GM21526 (cell line): ENCODE data around the gene SRGAP2B.
A peak's percentile ranks its signal among the peaks of the same experiment; 100 is the strongest.
"Not testable (repeated sequence)": the region's sequence is repeated elsewhere in the genome, so short reads cannot be mapped to it uniquely, and the experiment has no call there.

Experiments used
- ATAC-seq: cut with Tn5 transposase; IDR thresholded peaks from one replicate; pipeline ENCODE4 v1.9.1; 2021; ENCODE audit warnings: moderate library complexity; ENCODE audit not compliant: unreplicated experiment, low FRiP score

SRGAP2B gene

DNA sequence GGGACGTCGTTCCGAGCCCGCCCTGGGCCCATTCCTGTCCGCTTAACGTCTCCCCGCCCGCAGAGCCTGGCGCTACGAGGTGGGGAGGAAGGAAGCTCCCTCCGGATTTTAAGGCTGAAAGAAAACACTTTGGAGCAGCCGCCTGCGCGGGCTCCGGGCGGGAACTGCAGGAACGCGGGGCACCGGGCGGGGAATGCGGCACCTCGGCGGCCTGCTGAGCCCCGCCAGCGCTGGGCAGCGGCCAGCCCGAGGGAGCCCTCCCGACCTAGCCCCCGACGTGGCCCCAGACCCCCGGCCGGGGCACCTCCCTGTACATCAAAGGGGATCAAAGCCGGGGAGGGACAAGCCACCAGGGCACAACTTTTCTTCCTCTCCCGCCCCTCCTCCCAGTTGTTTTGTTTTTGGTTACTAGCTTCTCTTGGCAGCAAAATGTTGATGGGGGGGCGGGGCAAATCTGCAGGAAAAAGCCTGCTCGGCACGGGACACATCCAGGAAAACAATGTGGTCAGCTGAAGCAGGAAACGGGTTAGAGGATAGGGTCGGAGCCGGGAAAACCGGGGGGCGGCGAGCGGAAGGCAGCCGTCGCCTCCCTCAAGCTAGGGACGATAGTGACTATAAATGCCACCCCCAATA, 1.5 kb downstream of the SRGAP2B start:
- not testable (repeated sequence) for ATAC-seq

- ATAC-seq = not testable (repeated sequence)
Observed at GRCh38 chr1:145082483-145083255, 12.5 kb downstream of the SRGAP2B start.

DNA sequence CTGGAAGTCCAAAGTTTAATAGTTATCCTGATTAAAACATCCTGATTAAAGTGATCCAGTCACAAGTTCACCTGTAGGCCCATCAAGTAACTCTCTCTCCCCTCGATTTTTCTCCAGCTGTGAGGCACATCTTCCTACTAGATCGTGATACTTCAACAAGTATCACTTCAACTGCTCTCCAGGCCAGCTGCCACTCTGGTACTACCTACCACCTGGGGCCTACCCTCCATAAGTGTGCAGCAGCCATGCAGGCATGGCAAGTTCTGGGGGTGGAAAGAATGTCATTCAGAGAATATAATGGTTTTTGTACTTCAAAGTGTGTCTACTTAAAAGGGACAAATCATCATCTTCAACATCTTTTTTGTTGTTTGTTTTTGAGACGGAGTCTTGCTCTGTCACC, 14.9 kb downstream of the SRGAP2B start:
- not testable (repeated sequence) for ATAC-seq

GRCh38 chr1:145079737-145080136, 15.4 kb downstream of the SRGAP2B start:
- ATAC-seq = not testable (repeated sequence)

GRCh38 chr1:145078787-145079370, 16.2 kb downstream of the SRGAP2B start:
- not testable (repeated sequence) for ATAC-seq

GRCh38 chr1:145077872-145078786, 17.0 kb downstream of the SRGAP2B start:
- ATAC-seq = not testable (repeated sequence)

GRCh38 chr1:145076877-145077276, 18.3 kb downstream of the SRGAP2B start:
- not testable (repeated sequence) for ATAC-seq

DNA sequence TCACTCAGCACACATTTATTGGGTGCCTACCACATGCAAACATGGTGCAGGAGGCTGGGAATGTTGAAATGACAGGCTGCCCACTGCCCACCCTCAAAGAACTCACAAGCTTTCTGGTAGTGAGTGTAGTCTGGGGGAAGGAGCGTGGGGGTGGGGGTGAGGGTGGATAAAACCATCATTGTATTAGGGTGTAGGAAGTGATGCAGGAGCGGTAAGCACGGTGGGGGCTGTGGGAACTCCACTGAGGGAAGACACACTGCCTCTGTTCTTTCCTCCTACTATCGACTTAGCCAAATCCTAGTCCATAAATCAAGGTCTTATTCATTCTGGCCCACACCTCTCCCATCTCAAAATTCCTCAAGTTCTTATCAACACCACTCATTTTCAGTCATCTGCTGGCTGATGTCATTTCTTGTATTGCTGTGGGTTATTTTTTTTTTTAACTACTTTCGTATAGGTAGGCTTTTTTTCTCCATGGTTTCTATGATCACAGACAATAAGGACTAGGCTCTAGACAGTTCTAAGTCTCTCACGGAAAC, 21.0 kb downstream of the SRGAP2B start:
- not testable (repeated sequence) for ATAC-seq

GRCh38 chr1:145071569-145071968, 23.6 kb downstream of the SRGAP2B start:
- ATAC-seq = not testable (repeated sequence)

- not testable (repeated sequence) for ATAC-seq
Observed at GRCh38 chr1:145066486-145066885, 28.6 kb downstream of the SRGAP2B start.

DNA sequence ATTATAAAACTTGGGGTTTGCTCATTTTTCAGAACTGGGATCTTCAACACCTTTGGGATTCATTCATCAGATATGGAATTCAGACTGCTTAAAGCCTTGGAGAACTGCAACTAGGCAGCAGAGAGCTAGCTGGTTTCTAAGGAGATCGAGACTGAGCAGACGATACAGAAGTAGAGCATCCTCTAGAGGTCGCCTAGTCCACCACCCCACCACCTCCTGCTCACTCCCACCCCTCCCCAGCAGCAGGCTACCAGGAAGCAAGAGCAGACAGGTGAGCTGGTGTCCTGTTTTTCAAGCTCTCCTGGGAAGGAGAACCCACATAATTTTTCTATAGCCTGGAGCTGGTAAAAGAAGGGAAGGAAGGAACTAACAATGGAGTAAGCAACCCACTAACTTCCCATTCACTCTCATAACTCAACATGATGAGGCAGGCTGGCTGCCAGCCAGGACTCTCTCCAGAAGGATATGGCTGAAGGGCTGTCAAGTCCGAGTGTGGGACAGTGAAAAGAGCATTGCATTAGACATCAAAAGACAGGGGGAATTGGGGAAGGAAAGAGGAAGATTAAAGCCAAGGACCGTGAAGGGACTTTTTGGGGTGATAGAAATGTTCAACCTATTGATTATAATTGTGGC, 29.8 kb downstream of the SRGAP2B start:
- ATAC-seq = peak; percentile 61

DNA sequence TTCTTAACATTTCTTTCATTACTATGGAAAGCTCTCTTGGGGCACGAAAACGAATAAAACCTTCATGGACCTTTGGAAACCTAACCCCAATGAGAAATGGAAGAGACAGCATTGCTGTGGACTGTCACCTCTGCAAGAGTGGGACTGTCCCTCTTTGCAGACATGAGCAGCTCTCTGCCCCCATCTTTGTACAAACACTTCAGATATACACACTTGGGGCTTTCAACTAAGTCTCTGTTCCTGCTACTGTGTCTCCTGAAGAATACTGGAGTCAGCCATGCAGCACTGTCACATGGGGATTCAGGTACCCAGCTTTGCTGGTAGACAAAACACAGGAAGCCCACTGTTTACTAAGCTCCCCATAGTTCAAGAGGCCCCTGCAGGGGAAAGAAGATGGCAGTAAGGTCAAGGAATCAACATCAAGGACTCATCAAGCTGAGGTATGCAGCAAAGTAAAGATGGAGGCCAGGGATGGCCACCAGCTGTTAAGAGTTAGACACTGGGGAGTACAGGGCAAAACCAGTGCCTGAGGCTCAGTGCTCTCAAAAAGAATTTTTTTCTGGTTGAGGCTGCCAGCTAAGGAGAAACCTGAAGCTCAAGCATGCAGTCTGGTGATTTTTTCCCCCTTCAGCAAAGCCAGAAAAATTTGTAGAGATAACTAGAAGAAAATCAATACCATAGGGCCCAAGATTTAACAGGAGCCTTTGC, 31.0 kb downstream of the SRGAP2B start:
- not testable (repeated sequence) for ATAC-seq

GRCh38 chr1:145063285-145063684, 31.8 kb downstream of the SRGAP2B start:
- not testable (repeated sequence) for ATAC-seq

GRCh38 chr1:145058184-145058583, 36.9 kb downstream of the SRGAP2B start:
- peak; percentile 47 for ATAC-seq

DNA sequence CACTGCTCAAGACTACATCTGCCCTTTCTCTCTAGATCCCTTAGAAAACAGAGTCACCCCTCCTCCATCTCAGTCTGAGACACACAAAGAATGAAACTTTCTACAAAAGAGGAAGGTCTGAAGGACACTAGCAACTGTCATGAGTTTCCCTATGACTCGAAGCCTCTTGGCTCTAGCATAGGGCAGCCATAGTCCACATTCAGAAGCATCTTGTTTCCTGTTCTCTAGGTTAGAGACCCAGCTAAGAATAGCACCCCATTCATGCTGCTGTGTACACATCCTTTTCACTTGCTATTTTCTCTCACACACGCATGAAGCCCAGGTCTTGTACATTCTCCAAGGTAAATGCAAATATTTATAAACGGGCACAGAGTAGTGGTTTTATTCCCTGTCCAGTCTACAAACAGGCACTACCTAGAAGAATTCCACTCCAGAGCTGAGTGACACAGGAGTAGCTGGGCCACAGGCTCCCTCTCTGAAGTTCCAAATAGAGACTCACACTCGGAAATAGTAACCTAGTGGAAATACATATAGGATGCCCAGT, 39.8 kb downstream of the SRGAP2B start:
- peak; percentile 96 for ATAC-seq

GRCh38 chr1:145053428-145053827, 41.7 kb downstream of the SRGAP2B start:
- ATAC-seq = not testable (repeated sequence)

DNA sequence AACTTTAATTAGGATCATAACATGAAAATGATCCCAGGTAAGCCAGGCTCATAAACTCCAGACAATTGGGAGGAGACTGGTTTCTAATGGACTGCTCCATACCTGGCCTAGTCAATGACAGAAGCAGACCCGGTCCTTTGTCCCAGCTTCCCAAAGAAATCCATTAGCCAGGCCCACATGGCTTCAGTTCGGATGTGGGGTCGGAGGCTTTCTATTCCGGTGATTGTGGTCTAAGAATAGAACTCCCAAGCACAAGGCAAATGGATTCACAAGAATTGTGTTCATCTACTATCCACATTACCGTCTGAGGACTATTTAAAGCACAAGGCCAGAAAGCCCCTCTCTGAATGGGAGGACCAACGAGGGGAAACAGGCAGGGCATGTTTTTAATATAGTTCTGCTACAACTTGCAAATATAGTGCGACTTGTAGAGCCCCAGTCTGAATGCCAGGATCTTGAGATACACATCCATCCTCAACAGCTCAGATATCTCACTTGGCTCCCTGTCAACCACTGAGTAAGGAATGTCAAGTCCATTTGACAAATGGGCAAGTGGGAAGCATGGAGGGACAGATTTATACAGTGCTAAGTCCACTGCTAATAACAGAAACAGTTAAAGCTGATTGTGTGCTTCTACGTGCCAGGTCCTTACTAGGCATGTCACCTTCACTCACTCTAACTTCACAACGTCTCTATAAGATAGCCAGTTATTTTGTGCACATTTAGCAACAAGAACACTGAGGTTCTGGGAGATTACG, 42.9 kb downstream of the SRGAP2B start:
- ATAC-seq = not testable (repeated sequence)
